Endothelial cell of umbilical vein (primary cell): ENCODE data around the gene PBLD.

Source experiments
- MYC ChIP-seq: IDR thresholded peaks from one replicate; pipeline ENCODE4 v1.6.1; 2011; ENCODE audit warnings: mild to moderate bottlenecking, low read depth, low read length
- POLR2A ChIP-seq: IDR thresholded peaks from 2 replicates; pipeline ENCODE4 v1.6.1; 2012; ENCODE audit warnings: low read depth, mild to moderate bottlenecking, control low read depth, low read length
- TF ChIP-seq, protein P1 (sequence below): IDR thresholded peaks from 2 replicates; pipeline ENCODE4 v1.6.1; 2011; ENCODE audit not compliant: insufficient read depth, insufficient read length

DNA sequence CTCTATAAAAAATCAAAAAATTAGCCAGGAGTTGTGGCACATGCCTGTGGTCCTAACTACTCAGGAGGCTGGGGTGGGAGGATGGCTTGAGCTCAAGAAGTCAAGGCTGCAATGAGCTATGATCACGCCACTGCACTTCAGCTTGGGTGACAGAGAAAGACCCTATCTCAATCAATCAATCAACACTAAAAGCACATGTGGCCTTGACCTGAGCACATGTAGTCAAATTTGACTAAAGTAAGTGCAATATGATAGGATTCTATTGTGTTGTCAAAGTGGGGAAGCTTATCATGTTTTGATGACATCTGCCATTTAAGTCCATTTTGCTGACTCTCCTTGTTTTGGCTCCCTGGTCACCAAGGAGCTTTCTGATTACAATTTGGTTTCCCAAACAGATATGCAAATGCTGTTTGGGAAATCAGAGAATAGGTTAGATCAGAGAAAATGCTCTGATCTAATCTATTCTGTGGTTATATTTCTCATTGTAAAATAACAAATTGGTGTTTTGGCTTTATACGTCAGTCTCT lies 57.1 kb downstream of the PBLD start:
- TF ChIP-seq POLR2A (no peak), MYC (no peak)
- TF ChIP-seq, protein P1, sequence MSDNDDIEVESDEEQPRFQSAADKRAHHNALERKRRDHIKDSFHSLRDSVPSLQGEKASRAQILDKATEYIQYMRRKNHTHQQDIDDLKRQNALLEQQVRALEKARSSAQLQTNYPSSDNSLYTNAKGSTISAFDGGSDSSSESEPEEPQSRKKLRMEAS: no peak
